Measurements from ENCODE around the gene TGFB2.
A peak's percentile ranks its signal among the peaks of the same experiment; 100 is the strongest.

TGFB2 gene

GRCh38 chr1:218421531-218421930 is 76.4 kb downstream of the TGFB2 start:
- DNase-seq, result no peak

GRCh38 chr1:218424502-218424901 is 79.4 kb downstream of the TGFB2 start:
- DNase-seq, result no peak

- DNase-seq, result no peak
These were observed 80.7 kb downstream of the TGFB2 start for GRCh38 chr1:218425647-218426342.

- peak in 13 of 58 donors; percentile 5 to 43 (median 24) for DNase-seq
These were observed 81.2 kb downstream of the TGFB2 start for GRCh38 chr1:218426343-218426657.

- DNase-seq, result no peak
These were observed 84.2 kb downstream of the TGFB2 start for GRCh38 chr1:218429301-218429700.

GRCh38 chr1:218430346-218430745 is 85.2 kb downstream of the TGFB2 start:
- DNase-seq, result no peak

GRCh38 chr1:218430822-218431221 is 85.7 kb downstream of the TGFB2 start:
- no peak for DNase-seq

- DNase-seq, result no peak
These were observed 86.3 kb downstream of the TGFB2 start for GRCh38 chr1:218431476-218431875.

- no peak for DNase-seq
These were observed 88.6 kb downstream of the TGFB2 start for GRCh38 chr1:218433744-218434143.

GRCh38 chr1:218435528-218435927 is 90.4 kb downstream of the TGFB2 start:
- DNase-seq, result no peak

- DNase-seq, result no peak
These were observed 91.2 kb downstream of the TGFB2 start for GRCh38 chr1:218436346-218436745.

- no peak for DNase-seq
These were observed 91.9 kb downstream of the TGFB2 start for GRCh38 chr1:218436997-218437396.

GRCh38 chr1:218439541-218440295 is 94.6 kb downstream of the TGFB2 start:
- peak in 34 of 58 donors; percentile 3 to 59 (median 24) for DNase-seq

GRCh38 chr1:218443255-218443654 is 98.1 kb downstream of the TGFB2 start:
- no peak for DNase-seq

- no peak for DNase-seq
These were observed 99.0 kb downstream of the TGFB2 start for GRCh38 chr1:218444173-218444572.

GRCh38 chr1:218444588-218444987 is 99.5 kb downstream of the TGFB2 start:
- DNase-seq, result no peak

GRCh38 chr1:218447010-218447689 is 102.0 kb downstream of the TGFB2 start:
- DNase-seq, result peak in 2 of 58 donors; percentile 9 to 12

- DNase-seq, result no peak
These were observed 106.3 kb downstream of the TGFB2 start for GRCh38 chr1:218451415-218451814.

- no peak for DNase-seq
These were observed 109.7 kb downstream of the TGFB2 start for GRCh38 chr1:218454700-218455282.

- no peak for DNase-seq
These were observed 111.3 kb downstream of the TGFB2 start for GRCh38 chr1:218456444-218456843.

- DNase-seq, result no peak
These were observed 114.3 kb downstream of the TGFB2 start for GRCh38 chr1:218459450-218459849.

All from anterior cingulate cortex (tissue), 58 donors.